HFF-Myc (cell line): ENCODE data around the gene NCMAP.

Source experiments
- DNase-seq: peaks from one replicate; pipeline ENCODE4 v3.0.0-alpha.2; 2011; ENCODE audit warnings: low read depth; ENCODE audit errors: extremely low read depth
- H3K4me3 ChIP-seq: replicated peaks from 2 replicates; pipeline ENCODE4 v1.5.1; 2011; ENCODE audit warnings: low read depth, mild to moderate bottlenecking, control low read depth, low read length
- TF ChIP-seq, protein P1 (sequence below): IDR thresholded peaks from 2 replicates; pipeline ENCODE4 v1.5.1; 2012; ENCODE audit warnings: mild to moderate bottlenecking, low read depth, low read length, control low read depth; ENCODE audit errors: missing control alignments

NCMAP gene

DNA sequence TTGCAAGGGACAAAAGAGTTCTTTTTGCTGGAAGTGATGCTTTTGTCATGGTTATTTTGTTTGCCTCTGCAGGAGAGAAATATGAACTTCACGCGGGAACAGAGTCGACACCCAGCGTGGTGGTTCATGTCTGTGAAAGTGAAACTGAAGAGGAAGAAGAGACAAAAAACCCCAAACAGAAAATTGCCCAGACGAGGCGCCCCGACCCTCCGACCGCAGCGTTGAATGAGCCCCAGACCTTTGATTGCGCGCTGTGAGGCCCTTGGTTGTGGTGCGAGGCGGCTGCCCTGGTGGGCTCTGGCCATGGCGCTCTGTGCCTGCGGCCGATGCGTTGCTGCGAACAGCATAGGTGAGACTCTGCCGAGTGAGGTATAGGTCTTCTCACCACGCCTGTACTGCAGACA, 20.9 kb upstream of the NCMAP start:
- no peak for DNase-seq
- TF ChIP-seq, protein P1, sequence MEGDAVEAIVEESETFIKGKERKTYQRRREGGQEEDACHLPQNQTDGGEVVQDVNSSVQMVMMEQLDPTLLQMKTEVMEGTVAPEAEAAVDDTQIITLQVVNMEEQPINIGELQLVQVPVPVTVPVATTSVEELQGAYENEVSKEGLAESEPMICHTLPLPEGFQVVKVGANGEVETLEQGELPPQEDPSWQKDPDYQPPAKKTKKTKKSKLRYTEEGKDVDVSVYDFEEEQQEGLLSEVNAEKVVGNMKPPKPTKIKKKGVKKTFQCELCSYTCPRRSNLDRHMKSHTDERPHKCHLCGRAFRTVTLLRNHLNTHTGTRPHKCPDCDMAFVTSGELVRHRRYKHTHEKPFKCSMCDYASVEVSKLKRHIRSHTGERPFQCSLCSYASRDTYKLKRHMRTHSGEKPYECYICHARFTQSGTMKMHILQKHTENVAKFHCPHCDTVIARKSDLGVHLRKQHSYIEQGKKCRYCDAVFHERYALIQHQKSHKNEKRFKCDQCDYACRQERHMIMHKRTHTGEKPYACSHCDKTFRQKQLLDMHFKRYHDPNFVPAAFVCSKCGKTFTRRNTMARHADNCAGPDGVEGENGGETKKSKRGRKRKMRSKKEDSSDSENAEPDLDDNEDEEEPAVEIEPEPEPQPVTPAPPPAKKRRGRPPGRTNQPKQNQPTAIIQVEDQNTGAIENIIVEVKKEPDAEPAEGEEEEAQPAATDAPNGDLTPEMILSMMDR = no peak
- no peak overlapping the region for H3K4me3 ChIP-seq

DNA sequence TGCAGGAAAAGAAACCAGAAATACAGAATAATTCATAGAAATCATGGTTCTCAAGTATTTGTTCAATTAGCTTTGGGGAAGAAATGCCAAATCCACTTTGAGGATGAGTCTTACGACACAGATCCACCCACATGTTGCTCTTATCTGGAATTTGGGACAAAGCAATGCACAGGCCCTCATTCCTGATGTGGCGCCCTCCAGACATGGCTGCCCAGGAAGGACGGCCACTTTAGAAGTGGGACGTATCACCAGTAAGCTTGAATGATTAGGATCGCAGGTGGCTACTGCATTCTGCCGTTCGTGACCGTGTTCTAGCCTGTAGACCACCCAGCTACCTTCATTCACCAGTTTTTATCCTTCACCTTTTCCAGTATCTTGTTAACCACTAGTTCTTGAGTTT, 20.1 kb upstream of the NCMAP start:
- no peak for DNase-seq
- H3K4me3 ChIP-seq = no peak overlapping the region
- TF ChIP-seq, protein P1 = no peak

DNA sequence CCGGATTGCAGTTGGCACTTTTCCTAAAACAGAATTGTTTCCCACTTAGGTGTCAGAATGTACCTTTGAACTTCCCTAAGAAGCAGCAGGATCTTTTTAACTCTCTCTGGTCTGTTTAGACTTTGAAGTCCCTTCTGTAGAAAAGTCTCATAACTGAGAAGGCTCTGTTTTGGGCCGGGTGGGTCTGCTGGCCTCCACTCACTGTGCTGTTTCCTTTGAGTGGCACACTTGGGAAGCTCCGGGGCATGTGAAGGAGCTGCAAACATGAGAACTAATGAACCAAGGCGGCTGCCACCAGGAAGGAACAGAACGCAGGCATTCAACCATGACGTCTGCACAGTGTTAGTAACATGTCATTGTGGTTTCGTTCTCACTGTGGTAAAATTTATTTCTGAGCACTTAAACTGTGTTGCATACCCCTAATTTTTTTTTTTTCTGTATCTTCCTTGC, 19.5 kb upstream of the NCMAP start:
- H3K4me3 ChIP-seq = no peak overlapping the region
- TF ChIP-seq, protein P1 = no peak
- DNase-seq = peak; percentile 5

DNA sequence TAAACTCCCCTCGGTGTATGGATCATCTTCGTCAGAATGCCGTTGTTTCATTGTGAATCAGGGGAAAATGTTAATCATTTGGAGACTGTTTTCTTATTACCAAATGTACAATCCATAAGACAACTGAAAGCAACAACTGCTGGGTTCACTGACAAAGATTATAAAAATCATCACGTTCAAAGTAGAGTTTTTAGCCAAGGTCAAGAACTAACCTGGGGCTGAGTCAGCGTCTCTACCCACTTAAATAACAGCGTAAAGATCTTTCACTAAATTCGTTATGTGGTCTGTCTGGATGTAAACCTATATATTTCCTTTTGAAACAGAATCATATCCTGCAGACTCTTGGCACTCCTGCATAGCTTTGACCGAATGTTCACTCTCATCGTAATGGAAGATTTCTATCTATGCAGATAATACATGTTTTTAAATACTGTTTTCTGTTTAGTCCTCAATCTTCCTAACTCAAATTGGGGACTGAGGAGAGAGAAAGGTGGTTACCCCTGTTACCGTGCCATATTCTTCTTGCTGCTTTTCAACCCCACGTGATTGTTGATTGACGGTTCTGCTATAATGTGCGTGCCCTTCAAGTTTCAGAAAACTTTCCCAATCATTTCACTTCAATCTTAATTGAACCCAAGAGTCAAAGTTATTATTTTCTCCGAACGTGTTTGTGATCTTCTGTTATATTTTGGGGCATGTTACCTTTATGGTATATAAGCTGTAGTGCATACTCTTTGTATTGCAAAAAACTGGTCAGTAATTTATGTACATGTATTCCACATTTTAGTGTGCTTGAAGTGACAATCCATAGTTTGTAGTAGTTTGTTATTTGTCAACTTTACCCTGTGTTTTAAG, 15.6 kb upstream of the NCMAP start:
- H3K4me3 ChIP-seq = no peak overlapping the region
- TF ChIP-seq, protein P1 = no peak
- DNase-seq = no peak

DNA sequence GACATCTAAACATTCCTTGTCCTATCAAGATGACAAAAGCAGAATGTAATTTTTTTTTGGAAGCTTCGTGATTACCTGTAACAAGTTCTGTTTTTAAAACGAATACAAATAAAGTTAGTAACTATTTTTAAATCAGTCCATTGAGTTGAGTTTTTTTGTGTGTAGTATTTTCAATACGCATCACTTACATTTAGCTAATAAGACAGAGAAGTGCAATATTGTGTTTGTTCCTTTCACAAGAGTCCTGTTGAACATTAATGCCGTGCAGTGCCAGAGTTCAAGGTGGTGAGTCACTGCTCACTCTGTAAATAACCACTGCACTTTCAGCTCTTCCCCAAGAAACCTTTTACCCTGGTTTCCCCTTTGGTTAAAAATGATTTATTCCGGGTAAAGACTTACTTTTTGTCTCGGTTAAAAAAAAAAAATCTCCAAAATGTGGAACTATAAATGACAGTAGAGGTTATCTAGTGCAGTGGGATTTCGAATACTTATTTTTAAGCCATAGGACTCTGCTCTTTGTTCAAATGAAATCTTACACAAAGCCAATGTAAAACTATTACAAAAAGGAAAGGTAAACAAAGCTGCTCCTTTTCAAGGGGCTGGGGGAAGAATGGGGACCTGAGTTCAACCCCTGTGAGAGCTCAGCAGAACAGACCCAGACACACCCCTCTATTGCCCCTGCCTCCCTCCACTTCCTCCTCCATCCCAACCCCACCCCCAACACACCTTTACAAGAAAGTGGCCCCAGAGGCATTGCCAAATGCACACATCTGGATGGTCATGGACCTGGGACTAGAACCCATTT, 14.8 kb upstream of the NCMAP start:
- TF ChIP-seq, protein P1 = no peak
- peak; percentile 26 for DNase-seq
- no peak overlapping the region for H3K4me3 ChIP-seq

DNA sequence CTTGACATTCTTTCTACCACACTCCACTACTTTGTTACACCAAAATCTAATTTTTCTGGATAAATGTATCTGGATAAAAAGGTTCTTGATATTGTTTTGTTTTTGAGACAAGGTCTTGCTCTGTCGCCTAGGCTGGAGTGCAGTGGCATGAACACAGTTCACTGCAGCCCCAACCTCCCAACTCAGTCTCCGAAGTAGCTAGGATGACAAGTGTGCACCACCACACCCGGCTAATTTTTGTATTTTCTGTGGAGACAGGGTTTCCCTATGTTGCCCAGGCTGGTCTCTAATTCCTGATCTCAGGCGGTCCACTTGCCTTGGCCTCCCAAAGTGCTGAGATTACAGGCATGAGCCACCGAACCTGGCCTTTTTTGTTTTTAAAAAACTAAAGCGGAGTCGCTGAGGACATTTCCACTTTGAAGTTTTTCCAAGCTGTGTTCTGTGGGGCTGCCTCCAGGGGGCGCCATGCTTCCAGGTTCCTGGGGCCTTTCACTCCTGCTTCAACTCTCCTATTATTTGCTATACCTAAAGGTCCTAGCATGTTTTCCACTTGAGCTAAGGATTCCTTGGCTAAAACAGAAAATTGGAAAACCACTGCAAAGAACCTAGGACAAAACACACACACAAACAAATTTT, 14.1 kb upstream of the NCMAP start:
- no peak overlapping the region for H3K4me3 ChIP-seq
- no peak for DNase-seq
- TF ChIP-seq, protein P1 = peak; percentile 68
